DMS53 treated with DMSO at 0.1 percent for 48 hours (cell line): ENCODE data around the gene PASK.

Experiments used
- DNase-seq: peaks from one replicate; lab custom pipeline; 2025; ENCODE audit not compliant: unreplicated experiment; lab: John Stamatoyannopoulos, UW

Gene PASK

DNA sequence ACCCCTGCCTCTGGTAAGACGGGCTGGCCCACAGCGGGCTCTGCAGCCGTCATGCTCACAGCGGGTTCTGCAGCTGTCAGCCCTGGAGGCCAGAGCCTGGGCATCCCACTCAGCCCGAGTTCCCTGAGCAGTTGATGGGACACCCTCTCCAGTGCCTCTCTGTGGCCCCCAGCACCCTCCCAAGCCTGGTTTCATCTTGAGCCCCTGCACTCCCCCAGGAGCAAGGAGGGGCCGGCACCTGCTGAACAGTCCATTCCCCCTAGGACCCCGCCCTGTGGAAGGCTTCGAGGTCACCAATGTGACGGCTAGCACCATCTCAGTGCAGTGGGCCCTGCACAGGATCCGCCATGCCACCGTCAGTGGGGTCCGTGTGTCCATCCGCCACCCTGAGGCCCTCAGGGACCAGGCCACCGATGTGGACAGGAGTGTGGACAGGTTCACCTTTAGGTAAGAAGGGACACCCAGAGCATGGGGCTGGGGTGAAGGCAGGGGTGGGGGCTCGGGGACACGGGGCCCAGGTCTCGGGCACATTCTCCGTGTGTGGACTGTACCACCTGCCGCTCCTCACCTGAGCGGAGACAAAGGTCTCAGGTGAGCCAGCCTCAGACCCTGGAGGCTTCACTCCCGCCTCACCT lies 81.7 kb downstream of the PASK start:
- no peak for DNase-seq

DNA sequence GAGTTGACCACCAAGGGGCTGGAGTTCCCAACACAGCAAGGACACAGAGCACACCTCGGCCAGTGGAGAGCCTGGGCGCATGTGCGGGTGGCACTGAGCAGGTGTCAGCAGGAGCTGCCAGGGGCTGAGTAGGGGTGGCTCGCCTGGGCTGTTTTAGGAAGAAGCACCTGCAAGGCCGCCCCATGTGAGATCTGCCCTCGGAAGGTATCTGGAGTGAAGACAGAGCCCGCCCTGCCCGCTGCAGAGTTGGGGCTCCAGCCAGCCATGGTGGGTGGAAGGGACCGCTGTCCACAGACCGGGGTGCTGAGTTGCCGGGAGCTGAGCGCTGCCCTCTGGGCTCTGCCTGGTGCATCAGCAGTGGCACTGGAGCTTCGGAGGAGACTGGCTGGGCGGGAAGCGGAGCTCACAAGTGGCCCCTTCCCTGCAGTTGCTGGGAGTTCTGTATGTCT lies 82.4 kb downstream of the PASK start:
- DNase-seq = no peak

DNA sequence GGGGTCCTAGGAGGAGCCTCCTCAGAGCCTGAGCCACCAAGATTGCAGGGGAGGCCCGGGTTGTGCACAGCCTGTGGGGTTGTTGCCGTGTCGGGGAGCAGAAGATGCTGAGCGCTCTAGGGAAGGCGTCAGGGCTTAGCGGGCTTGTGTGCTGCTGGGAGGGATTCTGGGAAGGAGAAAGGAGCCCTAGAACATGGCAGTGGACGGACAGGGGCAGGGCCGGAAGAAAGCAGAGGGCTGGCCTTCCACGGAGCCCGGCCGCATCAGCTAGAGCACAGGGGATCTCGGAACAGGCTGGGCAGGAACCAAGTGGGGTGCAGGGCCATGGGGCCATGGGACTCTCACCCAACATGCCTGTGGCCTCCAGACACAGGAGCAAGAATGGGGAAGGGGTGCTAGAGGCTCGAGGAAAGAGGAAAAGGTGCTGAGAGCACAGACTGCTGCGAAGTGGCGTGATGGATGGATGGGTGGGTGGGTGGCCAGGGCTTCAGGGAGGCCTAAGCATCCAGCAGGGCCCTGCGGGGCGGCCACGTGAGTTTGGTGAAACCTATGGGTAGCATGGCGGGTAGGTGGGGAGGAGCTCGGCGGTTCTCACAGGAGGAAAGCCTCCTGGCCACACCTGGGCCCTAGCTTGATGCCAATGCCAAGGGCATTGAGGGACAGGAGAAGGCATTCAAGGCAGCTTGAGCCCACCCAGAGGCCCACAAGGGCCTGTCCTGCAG lies 82.9 kb downstream of the PASK start:
- no peak for DNase-seq

DNA sequence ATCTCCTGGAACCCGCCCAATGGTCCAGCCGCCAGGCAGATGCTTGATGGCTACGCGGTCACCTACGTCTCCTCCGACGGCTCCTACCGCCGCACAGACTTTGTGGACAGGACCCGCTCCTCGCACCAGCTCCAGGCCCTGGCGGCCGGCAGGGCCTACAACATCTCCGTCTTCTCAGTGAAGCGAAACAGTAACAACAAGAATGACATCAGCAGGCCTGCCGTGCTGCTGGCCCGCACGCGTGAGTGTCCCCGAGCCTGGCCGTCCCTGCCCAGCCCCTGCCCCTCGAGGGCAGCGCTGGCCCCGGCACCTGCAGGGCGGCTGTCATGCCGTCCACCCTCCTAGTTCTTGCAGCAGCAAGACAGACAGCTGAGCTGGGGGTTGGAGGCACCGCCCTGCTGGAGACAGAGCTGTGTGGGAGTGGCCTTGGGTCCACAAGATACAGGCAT lies 83.9 kb downstream of the PASK start:
- DNase-seq = peak; percentile 20

DNA sequence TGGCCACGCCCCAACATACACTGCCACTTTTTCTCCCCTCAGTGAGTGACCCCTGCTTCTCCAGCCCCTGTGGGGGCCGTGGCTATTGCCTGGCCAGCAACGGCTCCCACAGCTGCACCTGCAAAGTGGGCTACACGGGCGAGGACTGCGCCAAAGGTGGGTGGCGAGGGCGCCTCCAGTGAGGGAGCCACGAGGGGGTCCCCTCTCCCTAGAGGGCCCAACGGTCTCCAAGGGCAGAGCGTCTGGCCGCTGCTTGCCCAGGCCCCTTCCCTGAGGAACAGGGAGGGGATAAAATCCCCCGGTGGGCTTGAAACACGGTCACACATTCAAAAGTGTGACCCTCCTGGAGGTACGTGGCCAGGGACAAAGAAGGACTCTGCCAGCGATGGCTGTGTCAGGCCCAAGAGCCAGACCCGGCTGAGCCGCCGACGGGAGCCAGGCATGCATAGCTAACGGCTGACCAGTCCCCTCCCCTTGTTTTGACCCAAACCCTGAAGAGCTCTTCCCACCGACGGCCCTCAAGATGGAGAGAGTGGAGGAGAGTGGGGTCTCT lies 84.4 kb downstream of the PASK start:
- DNase-seq = no peak

DNA sequence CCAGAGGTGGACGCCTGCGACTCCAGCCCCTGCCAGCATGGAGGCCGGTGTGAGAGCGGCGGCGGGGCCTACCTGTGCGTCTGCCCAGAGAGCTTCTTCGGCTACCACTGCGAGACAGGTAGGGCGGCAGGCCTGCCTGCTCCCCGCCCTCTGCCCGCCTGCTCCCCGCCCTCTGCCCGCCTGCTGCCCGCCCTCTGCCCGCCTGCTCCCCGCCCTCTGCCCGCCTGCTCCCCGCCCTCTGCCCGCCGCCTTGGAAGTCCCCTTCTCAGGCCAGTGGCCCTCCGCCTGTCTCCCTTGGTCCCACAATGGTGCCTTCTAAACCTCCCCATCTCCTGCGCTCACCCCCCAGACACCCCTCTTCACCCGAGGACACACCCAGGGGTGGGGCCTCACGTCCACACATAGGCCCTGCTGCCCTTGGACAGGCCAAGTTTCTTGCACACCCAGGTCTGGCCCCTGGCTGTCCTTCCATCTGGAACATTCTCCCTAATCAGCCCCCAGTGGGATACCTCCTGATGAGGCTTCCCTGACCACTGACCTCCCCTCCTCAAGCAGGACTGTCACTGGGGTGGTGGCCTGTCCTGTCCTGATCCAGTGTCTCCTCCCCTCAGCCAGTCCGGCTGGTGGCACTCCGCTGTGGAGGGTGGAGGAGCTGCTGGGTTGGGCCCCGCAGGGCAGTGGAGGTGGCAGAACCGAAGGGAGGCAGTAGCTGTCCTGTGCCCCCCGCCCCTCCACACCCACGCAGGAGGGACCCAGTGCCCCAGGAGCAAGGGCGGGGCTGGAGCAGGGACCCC lies 85.1 kb downstream of the PASK start:
- DNase-seq = peak; percentile 43

DNA sequence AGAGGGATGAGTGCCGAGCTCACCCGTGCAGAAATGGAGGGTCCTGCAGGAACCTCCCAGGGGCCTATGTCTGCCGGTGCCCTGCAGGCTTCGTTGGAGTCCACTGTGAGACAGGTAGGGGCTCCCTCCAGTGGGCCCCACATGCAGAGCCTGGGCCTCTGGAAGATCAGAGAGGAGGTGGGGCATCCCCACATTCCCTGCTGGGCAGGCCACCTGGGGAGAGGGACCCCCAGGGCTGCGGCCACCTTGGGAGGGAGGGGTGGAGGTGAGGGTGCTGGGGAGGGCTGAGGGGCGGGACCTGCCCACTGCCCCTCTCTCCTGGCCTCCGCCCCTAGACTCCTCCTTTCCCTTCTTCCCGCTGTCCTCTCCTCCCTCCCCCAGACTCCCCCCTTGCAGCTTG lies 85.7 kb downstream of the PASK start:
- no peak for DNase-seq

DNA sequence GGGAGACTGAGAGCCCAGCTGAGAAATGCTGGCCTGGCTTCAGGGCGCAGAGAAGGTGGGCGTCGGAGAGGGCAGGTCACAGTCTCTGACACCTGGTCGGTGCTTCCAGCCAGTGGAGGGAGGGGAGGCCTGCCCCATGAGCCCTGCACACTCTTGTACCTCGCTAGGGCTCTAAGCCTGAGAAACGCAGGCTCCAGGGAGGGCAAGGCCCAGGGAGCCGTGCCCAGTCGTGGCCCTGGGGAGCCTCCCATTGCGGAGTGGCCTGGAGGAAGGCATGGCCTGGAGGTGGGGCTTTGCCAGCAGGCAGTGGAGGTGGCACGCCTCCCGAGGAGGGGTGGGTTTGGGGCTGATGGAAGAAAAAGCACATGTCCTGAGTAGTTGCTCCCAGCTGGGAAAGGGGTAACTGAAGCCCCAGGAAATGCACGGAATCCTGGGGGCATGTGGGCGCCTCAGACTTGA lies 86.2 kb downstream of the PASK start:
- DNase-seq = no peak

DNA sequence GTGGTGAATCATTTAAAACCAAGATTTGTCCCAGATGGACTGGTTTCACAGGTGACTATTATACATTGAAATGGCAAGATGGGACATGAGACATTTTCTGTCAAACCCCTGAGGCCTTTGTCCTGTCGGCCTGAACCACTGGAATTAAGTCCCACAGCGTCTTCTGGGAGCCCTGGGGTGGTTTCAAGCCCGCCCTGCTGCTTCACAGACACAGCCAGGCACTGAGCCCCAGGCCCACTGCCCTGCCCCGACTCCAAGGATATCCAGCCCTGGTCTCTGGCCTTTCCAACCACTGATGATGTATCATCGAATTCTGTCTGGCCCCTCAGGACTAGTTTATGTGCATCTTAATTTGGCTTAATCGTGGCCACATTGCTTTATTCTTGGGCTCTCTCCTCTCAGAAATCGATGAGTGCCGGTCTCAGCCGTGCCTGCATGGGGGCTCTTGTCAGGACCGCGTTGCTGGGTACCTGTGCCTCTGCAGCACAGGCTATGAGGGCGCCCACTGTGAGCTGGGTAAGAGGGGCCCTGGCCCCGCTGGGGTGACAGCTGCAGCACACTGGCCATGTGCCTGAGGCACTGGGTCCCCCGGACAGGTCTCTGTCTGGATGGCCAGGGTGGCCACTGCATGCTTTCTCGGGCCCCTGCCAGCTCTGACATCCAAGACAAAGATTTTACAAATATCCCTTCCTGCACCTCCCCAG lies 86.7 kb downstream of the PASK start:
- no peak for DNase-seq

DNA sequence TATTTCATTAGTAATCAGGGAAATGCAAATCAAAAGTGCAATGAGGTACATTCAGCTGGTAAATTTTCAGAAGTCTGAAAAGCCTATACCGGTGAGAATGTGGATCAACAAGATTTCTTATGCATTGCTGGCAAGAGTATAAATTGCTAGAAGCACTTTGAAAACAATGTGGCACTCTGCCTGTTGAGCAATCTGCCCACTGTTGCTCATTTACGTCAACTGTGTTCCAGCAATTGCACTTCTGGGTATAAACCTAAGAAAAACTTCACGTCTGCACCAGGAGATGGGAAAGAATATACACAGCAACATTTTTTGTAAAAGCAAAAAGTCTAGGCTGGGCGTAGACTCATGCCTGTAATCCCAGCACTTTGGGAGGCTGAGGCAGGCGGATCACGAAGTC lies 88.0 kb downstream of the PASK start:
- no peak for DNase-seq
